ENCODE results near the gene KANK2. TPM values are rescaled to one million over a fixed set of nuclear protein-coding genes. Genes with fewer than 3 reads are reported as not detected.

Gene KANK2
- total and polyA plus RNA-seq, 2 of the 8 experiments (the other 6 are each of a cell fraction or from before 2014, with no cell fraction given): 25.2 to 42.3 TPM

DNA sequence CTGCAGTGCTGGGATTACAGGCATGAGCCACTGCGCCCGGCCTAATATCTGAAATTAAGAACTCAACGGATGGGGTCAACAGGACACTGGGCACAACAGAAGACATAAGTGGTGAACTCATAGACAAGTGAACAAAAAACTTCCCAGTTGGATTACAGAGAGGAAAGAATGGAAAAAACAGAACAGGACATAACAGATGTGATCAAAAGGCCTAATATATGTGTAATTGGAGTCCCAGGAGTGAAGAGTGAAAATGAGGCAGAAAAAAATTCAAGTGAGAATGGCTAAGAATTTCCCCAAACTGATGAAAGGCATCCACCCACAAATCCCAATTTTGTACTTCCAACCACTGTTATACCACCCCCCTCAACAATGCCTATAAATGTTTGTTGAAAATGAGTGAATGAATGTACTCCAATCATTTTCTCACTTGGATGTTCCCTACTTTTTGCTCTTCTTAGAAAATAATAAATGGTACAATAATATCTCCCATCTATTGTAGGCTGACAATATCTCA is 23.8 kb upstream of the KANK2 start:
- no peak overlapping the region for H3K23ac ChIP-seq (ENCODE audit: insufficient read length)
- H2BK120ac ChIP-seq (replicated peaks; ENCODE audit: low read depth, low read length): no peak overlapping the region
- ChIA-PET POLR2A (ENCODE audit: partially characterized antibody) (no interaction called here), CTCF (ENCODE audit: partially characterized antibody) (no interaction called here)
- peaks cover 0 to 2% of the 10 kb centered on the region in 2 experiments for H4K20me1 ChIP-seq (replicated peaks in 1 of 2; ENCODE audit: control insufficient read depth in 1 of 2, insufficient read depth in 2 of 2, low read length in 2 of 2)
- no peak overlapping the region for H3K18ac ChIP-seq (ENCODE audit: extremely low read depth, low read length)
- WGBS, 2 experiments (ENCODE audit: extremely low coverage in 1 of 2, insufficient coverage in 1 of 2, insufficient read length in 1 of 2, insufficient replicate concordance in 2 of 2, low coverage in 1 of 2, low lambda C conversion rate in 2 of 2, missing lambda C conversion rate in 1 of 2): 94% methylated on average over 3 of the region's 3 CpGs; no CpG with 5 or more reads in 1 of the 2 experiments
- H2AFZ ChIP-seq (ENCODE audit: low read length): no peak overlapping the region
- no peak overlapping the region for H2BK5ac ChIP-seq (ENCODE audit: low read depth, low read length)
- no peak overlapping the region for H3K14ac ChIP-seq (ENCODE audit: insufficient read length)
- no peak overlapping the region for H4K91ac ChIP-seq (replicated peaks; ENCODE audit: insufficient read length, low read length)
- no peak overlapping the region for H3K27ac ChIP-seq (ENCODE audit: low read depth, low read length)
- FAIRE-seq: no peak
- H2BK12ac ChIP-seq (ENCODE audit: low read depth, low read length): no peak overlapping the region
- H3K4me2 ChIP-seq (ENCODE audit: insufficient read depth in 1 of 2, low read depth in 2 of 2, low read length in 2 of 2): no peak overlapping the region
- H4K8ac ChIP-seq (ENCODE audit: extremely low read depth, insufficient read depth, low read length): no peak overlapping the region
- H4K5ac ChIP-seq (ENCODE audit: insufficient read length, low read depth, low read length): no peak overlapping the region
- peaks cover 7% of the 10 kb centered on the region in 2 experiments; a peak in 2 of 4 replicates for H3K9me3 ChIP-seq (ENCODE audit: insufficient read depth in 2 of 2, low read depth in 1 of 2, low read length in 1 of 2)
- no peaks in the 10 kb centered on the region for H3K4me1 ChIP-seq (replicated peaks in 1 of 4; ENCODE audit: control insufficient read depth in 3 of 4, insufficient read depth in 4 of 4, low read length in 3 of 4)
- no peaks in the 10 kb centered on the region for H3K79me1 ChIP-seq (ENCODE audit: low read depth, low read length)
- peaks cover 9 to 25% (median 19%) of the 10 kb centered on the region in 4 experiments for H3K36me3 ChIP-seq (ENCODE audit: control insufficient read depth in 2 of 4, insufficient read depth in 4 of 4, low read length in 3 of 4)
- H3K79me2 ChIP-seq (ENCODE audit: control insufficient read depth in 1 of 2, insufficient read depth in 2 of 2, low read length in 2 of 2): no peaks in the 10 kb centered on the region
- DNase-seq (ENCODE audit: low read depth in 1 of 2, low spot score in 2 of 2): no peak
- no peak overlapping the region for H2AK5ac ChIP-seq (ENCODE audit: low read depth, low read length)
- no peaks in the 10 kb centered on the region for H3K27me3 ChIP-seq (replicated peaks in 1 of 4; ENCODE audit: control insufficient read depth in 3 of 4, extremely low read depth in 1 of 4, insufficient read depth in 3 of 4, low read length in 3 of 4)
- H3K23me2 ChIP-seq (ENCODE audit: low read depth, low read length): no peaks in the 10 kb centered on the region; the same call in 1 of the 2 replicates
- H3K4ac ChIP-seq (replicated peaks; ENCODE audit: insufficient read length, low read depth, low read length): no peak overlapping the region
- H2BK20ac ChIP-seq (ENCODE audit: low read length): no peak overlapping the region
- H3K56ac ChIP-seq (replicated peaks; ENCODE audit: insufficient read length, low read depth, low read length): no peak overlapping the region
- H2BK15ac ChIP-seq (ENCODE audit: low read length): no peak overlapping the region
- H3K9ac ChIP-seq (replicated peaks in 1 of 4; ENCODE audit: extremely low read depth in 1 of 4, low read depth in 3 of 4, low read length in 3 of 4): no peak overlapping the region
- H3K4me3 ChIP-seq (ENCODE audit: extremely low read depth in 1 of 4, insufficient read depth in 2 of 4, low read depth in 3 of 4, low read length in 4 of 4): no peak overlapping the region
- TF ChIP-seq SP2 (IDR thresholded peaks at IDR 0.05; ENCODE audit: low read length) (no peak), CBX8 (IDR thresholded peaks at IDR 0.05; ENCODE audit: borderline replicate concordance, low read depth, low read length) (no peak), KDM5A (IDR thresholded peaks at IDR 0.05; ENCODE audit: low read length) (no peak), SIRT6 (IDR thresholded peaks at IDR 0.05; ENCODE audit: low read length) (no peak), JUN (IDR thresholded peaks at IDR 0.05; ENCODE audit: low read depth, low read length) (no peak), RXRA (IDR thresholded peaks at IDR 0.05; ENCODE audit: insufficient read depth, low read depth, low read length) (no peak), RAD21 (IDR thresholded peaks at IDR 0.05 in 1 of 2, conservative IDR thresholded peaks at IDR 0.05 in 1 of 2; ENCODE audit: low read depth in 2 of 2, low read length in 2 of 2) (no peak)

Measured in H1 (cell line).